RPMI8226 (cell line): Measurements from ENCODE around the gene CEMIP.
"Not testable (repeated sequence)": the region's sequence is repeated elsewhere in the genome, so short reads cannot be mapped to it uniquely, and the experiment has no call there.

Experiments used
- DNase-seq: peaks from one replicate; pipeline ENCODE4 v3.0.0-alpha.2; 2015

CEMIP gene

GRCh38 chr15:80958818-80959495, 179.8 kb downstream of the CEMIP start:
- DNase-seq: no peak

- not testable (repeated sequence) for DNase-seq
Observed at GRCh38 chr15:80965454-80965853, 186.3 kb downstream of the CEMIP start.

- DNase-seq: no peak
Observed at GRCh38 chr15:80966431-80967197, 187.4 kb downstream of the CEMIP start.

- no peak for DNase-seq
Observed at GRCh38 chr15:80967451-80967850, 188.3 kb downstream of the CEMIP start.

GRCh38 chr15:80967991-80968510, 188.9 kb downstream of the CEMIP start:
- DNase-seq: no peak

GRCh38 chr15:80969316-80969715, 190.1 kb downstream of the CEMIP start:
- DNase-seq: no peak

GRCh38 chr15:80970018-80970657, 191.0 kb downstream of the CEMIP start:
- DNase-seq: peak; percentile 77

GRCh38 chr15:80970658-80971057, 191.5 kb downstream of the CEMIP start:
- DNase-seq: no peak

GRCh38 chr15:80971143-80971542, 192.0 kb downstream of the CEMIP start:
- no peak for DNase-seq

GRCh38 chr15:80972276-80972675, 193.1 kb downstream of the CEMIP start:
- DNase-seq: no peak

- no peak for DNase-seq
Observed at GRCh38 chr15:80974914-80975313, 195.7 kb downstream of the CEMIP start.

- no peak for DNase-seq
Observed at GRCh38 chr15:80976851-80977250, 197.7 kb downstream of the CEMIP start.

GRCh38 chr15:80977627-80978036, 198.5 kb downstream of the CEMIP start:
- peak; percentile 58 for DNase-seq

GRCh38 chr15:80978685-80979329, 199.6 kb downstream of the CEMIP start:
- no peak for DNase-seq

- no peak for DNase-seq
Observed at GRCh38 chr15:80979538-80980200, 200.5 kb downstream of the CEMIP start.

- no peak for DNase-seq
Observed at GRCh38 chr15:80982205-80982604, 203.0 kb downstream of the CEMIP start.

GRCh38 chr15:80982839-80983238, 203.7 kb downstream of the CEMIP start:
- no peak for DNase-seq

GRCh38 chr15:80984856-80985255, 205.7 kb downstream of the CEMIP start:
- no peak for DNase-seq

- DNase-seq: no peak
Observed at GRCh38 chr15:80985981-80986380, 206.8 kb downstream of the CEMIP start.

GRCh38 chr15:80986487-80986886, 207.3 kb downstream of the CEMIP start:
- no peak for DNase-seq

GRCh38 chr15:80988148-80988796, 209.1 kb downstream of the CEMIP start:
- no peak for DNase-seq

- DNase-seq: no peak
Observed at GRCh38 chr15:80989081-80989517, 209.9 kb downstream of the CEMIP start.
